A549 (cell line): ENCODE results near the gene FRMD4A. TPM values are rescaled to one million over a fixed set of nuclear protein-coding genes. Genes with fewer than 3 reads are reported as not detected.

Experiments
- ATAC-seq, 2 experiments: fragments of 200-7000 bp in 1 of 2; fragments of >200 bp in 1 of 2; cut with Nextera tagmentation in 1 of 2; cut with Tn5 transposase in 1 of 2; 3 replicates each; pipeline versions ENCODE4 v1.8.0 to v1.9.1; 2018 to 2020; ENCODE audit warnings: mild to moderate bottlenecking in 1 of 2, moderate library complexity in 1 of 2
- CTCF ChIA-PET: fragments of 300-600 bp; sonication (Branson Sonifier 250); formaldehyde crosslinking; extraction: SDS; loops from one replicate; lab custom pipeline; 2021; ENCODE audit warnings: antibody characterized with exemption, inconsistent platforms; lab: Yijun Ruan, JAX
- POLR2A ChIA-PET: fragments of 350-600 bp; formaldehyde crosslinking; extraction: SDS; loops from one replicate; lab custom pipeline; 2021; ENCODE audit warnings: antibody characterized with exemption, inconsistent platforms; lab: Yijun Ruan, JAX
- DNase-seq, 2 experiments: peaks; one replicate each; pipeline versions ENCODE4 v3.0.0 to v3.0.0-alpha.2; 2011 to 2016; ENCODE audit warnings: low read depth in 1 of 2, low spot score in 1 of 2
- FAIRE-seq: peaks from 2 replicates; lab custom pipeline; 2011; peaks lifted over from hg19 to GRCh38; lab: Jason Lieb, UNC
- H3K27ac ChIP-seq, 2 experiments: fragments of >200 bp; sonication (Bioruptor Twin); formaldehyde crosslinking; 3 replicates each; pipeline ENCODE4 v1.5.1; 2016 to 2017
- H3K4me1 ChIP-seq: fragments of >200 bp; sonication (Bioruptor Twin); formaldehyde crosslinking; 3 replicates; pipeline ENCODE4 v1.6.1; 2016
- H3K4me2 ChIP-seq: fragments of >200 bp; sonication (Bioruptor Twin); formaldehyde crosslinking; 3 replicates; pipeline ENCODE4 v1.6.1; 2016
- H3K4me3 ChIP-seq: fragments of >200 bp; sonication (Bioruptor Twin); formaldehyde crosslinking; 3 replicates; pipeline ENCODE4 v1.5.1; 2016
- H3K9me3 ChIP-seq: fragments of >200 bp; sonication (Bioruptor Twin); formaldehyde crosslinking; 3 replicates; pipeline ENCODE4 v1.6.1; 2016
- BCL3 ChIP-seq: fragments of >200 bp; sonication (Bioruptor Twin); formaldehyde crosslinking; IDR thresholded peaks from 3 replicates; pipeline ENCODE4 v1.6.1; 2016
- CHD2 ChIP-seq: fragments of 150-350 bp; IDR thresholded peaks from 2 replicates; pipeline ENCODE4 v1.6.1; 2014; ENCODE audit warnings: low read length; ENCODE audit not compliant: partially characterized antibody
- E2F6 ChIP-seq: IDR thresholded peaks from 2 replicates; pipeline ENCODE4 v1.6.1; 2012; ENCODE audit warnings: low read depth, borderline replicate concordance
- EHMT2 ChIP-seq: fragments of 200-600 bp; sonication (generic); IDR thresholded peaks from 2 replicates; pipeline ENCODE4 v1.6.1; 2016; ENCODE audit warnings: antibody characterized with exemption, low read depth, mild to moderate bottlenecking, moderate library complexity
- ELK1 ChIP-seq: fragments of 150-350 bp; IDR thresholded peaks from 2 replicates; pipeline ENCODE4 v1.6.1; 2014; ENCODE audit warnings: low read depth, mild to moderate bottlenecking, low read length
- FOSB ChIP-seq: fragments of 250-450 bp; sonication (Bioruptor Pico); IDR thresholded peaks from 2 replicates; pipeline ENCODE4 v1.5.0; 2020; ENCODE audit warnings: mild to moderate bottlenecking, moderate library complexity
- FOSL2 ChIP-seq, 2 experiments: fragments of 450-650 bp in 1 of 2; fragments of >200 bp in 1 of 2; sonication (Bioruptor Twin) in 1 of 2; formaldehyde crosslinking; IDR thresholded peaks; 2 replicates each; pipeline versions ENCODE4 v1.5.0 to v1.6.1; 2016 to 2020; ENCODE audit warnings: mild to moderate bottlenecking in 1 of 2, moderate library complexity in 1 of 2
- HDAC2 ChIP-seq: fragments of 200-600 bp; sonication (generic); IDR thresholded peaks from 2 replicates; pipeline ENCODE4 v1.6.1; 2016
- HMGXB4 ChIP-seq: fragments of 250-450 bp; sonication (Bioruptor Pico); IDR thresholded peaks from 2 replicates; pipeline ENCODE4 v1.5.0; 2021; ENCODE audit warnings: mild to moderate bottlenecking, moderate library complexity, borderline replicate concordance
- HOXB13 ChIP-seq: fragments of 250-450 bp; sonication (Bioruptor Pico); IDR thresholded peaks from 2 replicates; pipeline ENCODE4 v1.5.0; 2020; ENCODE audit warnings: low read depth, mild to moderate bottlenecking, moderate library complexity
- JUN ChIP-seq, 2 experiments: fragments of >200 bp; sonication (Bioruptor Twin); formaldehyde crosslinking; IDR thresholded peaks; 2 replicates in 1 of 2; 3 replicates in 1 of 2; pipeline ENCODE4 v1.6.1; 2016 to 2017
- KDM1A ChIP-seq: fragments of 200-600 bp; sonication (generic); IDR thresholded peaks from 2 replicates; pipeline ENCODE4 v1.6.1; 2016; ENCODE audit warnings: low read depth, mild to moderate bottlenecking
- MAFK ChIP-seq: fragments of 450-650 bp; IDR thresholded peaks from 2 replicates; pipeline ENCODE4 v1.6.1; 2014; ENCODE audit not compliant: partially characterized antibody
- NFE2L2 ChIP-seq: fragments of 150-350 bp; conservative IDR thresholded peaks from 2 replicates; pipeline ENCODE4 v1.6.1; 2014; ENCODE audit warnings: low read length
- NR3C1 ChIP-seq: fragments of >200 bp; sonication (Bioruptor Twin); formaldehyde crosslinking; IDR thresholded peaks from 3 replicates; pipeline ENCODE4 v1.6.1; 2017
- POLR2A ChIP-seq: IDR thresholded peaks from 2 replicates; pipeline ENCODE4 v1.6.1; 2012; ENCODE audit warnings: mild to moderate bottlenecking, low read length
- RAD21 ChIP-seq, 2 experiments: fragments of >200 bp in 1 of 2; sonication (Bioruptor Twin) in 1 of 2; formaldehyde crosslinking in 1 of 2; IDR thresholded peaks in 1 of 2; conservative IDR thresholded peaks in 1 of 2; 2 replicates in 1 of 2; 3 replicates in 1 of 2; pipeline ENCODE4 v1.6.1; 2012 to 2018; ENCODE audit warnings: inconsistent platforms in 1 of 2
- RNF2 ChIP-seq: fragments of 200-600 bp; sonication (generic); IDR thresholded peaks from 2 replicates; pipeline ENCODE4 v1.6.1; 2016; ENCODE audit warnings: low read depth, mild to moderate bottlenecking, antibody characterized with exemption, moderate library complexity, borderline replicate concordance
- TP53 ChIP-seq: fragments of 250-450 bp; sonication (Bioruptor Pico); IDR thresholded peaks from 2 replicates; pipeline ENCODE4 v1.5.0; 2021; ENCODE audit warnings: mild to moderate bottlenecking, moderate library complexity
- USF2 ChIP-seq: fragments of 450-650 bp; IDR thresholded peaks from 2 replicates; pipeline ENCODE4 v1.6.1; 2014; ENCODE audit warnings: antibody characterized with exemption
- ZC3H11A ChIP-seq: fragments of 450-650 bp; IDR thresholded peaks from 2 replicates; pipeline ENCODE4 v1.6.1; 2014; ENCODE audit warnings: antibody characterized with exemption, mild to moderate bottlenecking
- ZFP36 ChIP-seq: fragments of 450-650 bp; IDR thresholded peaks from 2 replicates; pipeline ENCODE4 v1.6.1; 2014; ENCODE audit warnings: borderline replicate concordance; ENCODE audit not compliant: partially characterized antibody
- WGBS: methylation state at CpG from one replicate; pipeline ENCODE4 v1.1.6; 2017; ENCODE audit errors: missing lambda C conversion rate; 5-methylcytosine and 5-hydroxymethylcytosine counted together
- polyA plus RNA-seq, 4 experiments: library from polyadenylated mRNA; depleted of rRNA in 3 of 4; stranded (reverse); fragments of >200 nt; fragmentation: RNase III in 1 of 4; extraction: RNeasy Plus Mini Kit Qiagen cat#74134 plus additional on column Dnase treatment in 1 of 4; gene quantifications; 2 replicates in 3 of 4; 3 replicates in 1 of 4; pipeline ENCODE4 v1.2.3, GENCODE V29; 2011 to 2017

FRMD4A gene
- polyA plus RNA-seq, 2 of the 4 experiments (the other 2 are of a cell fraction): 2.5 to 4.7 TPM

GRCh38 chr10:13711291-13711690 is 619.4 kb downstream of the FRMD4A start:
- WGBS: 89% methylated on average over 9 of the region's 9 CpGs
- DNase-seq (no peak), FAIRE-seq (no peak), ATAC-seq (no peak)
- ChIA-PET POLR2A (no interaction called here), CTCF (interaction anchor here (0.7 to 1.2 kb wide), 2 partner anchors 12 to 52 kb away, joined by 3 read pairs; no protein-coding TSS in a partner anchor)
- no peak overlapping the region for H3K4me3 ChIP-seq
- H3K9me3 ChIP-seq: no peaks in the 10 kb centered on the region
- H3K4me2 ChIP-seq: no peak overlapping the region
- H3K27ac ChIP-seq: peak overlapping the region in 1 of 2 experiments; percentile 34; a peak in 1 of 6 replicates
- no peak for TF ChIP-seq FOSL2 (IDR thresholded peaks at IDR 0.05)
- no peak for TF ChIP-seq FOSL2 (CRISPR knock-in tag; IDR thresholded peaks at IDR 0.05)
- no peak for TF ChIP-seq ELK1
- peaks cover 25% of the 10 kb centered on the region for H3K4me1 ChIP-seq

- no peak for FAIRE-seq
- DNase-seq: no peak
- Histone ChIP-seq H3K9me3 (no peaks in the 10 kb centered on the region), H3K4me1 (peaks cover 25% of the 10 kb centered on the region), H3K4me3 (no peak overlapping the region), H3K4me2 (no peak overlapping the region), H3K27ac (no peak overlapping the region)
- ChIA-PET CTCF (interaction anchor here (1.2 kb wide), 1 partner anchor 14 kb away, joined by 3 read pairs; no protein-coding TSS in a partner anchor), POLR2A (no interaction called here)
- WGBS: 90% methylated on average over 12 of the region's 12 CpGs
- ATAC-seq: no peak
- TF ChIP-seq ZFP36 (no peak), E2F6 (no peak), NR3C1 (no peak), TP53 (CRISPR knock-in tag) (no peak), HMGXB4 (no peak), HOXB13 (CRISPR knock-in tag) (no peak), RNF2 (no peak), FOSB (CRISPR knock-in tag) (no peak), ZC3H11A (no peak), BCL3 (no peak), KDM1A (no peak), RAD21 (conservative IDR thresholded peaks at IDR 0.05 in 1 of 2, IDR thresholded peaks at IDR 0.05 in 1 of 2) (no peak), JUN (IDR thresholded peaks at IDR 0.05) (no peak), EHMT2 (no peak), MAFK (no peak), USF2 (no peak), NFE2L2 (no peak), HDAC2 (no peak), POLR2A (no peak), CHD2 (no peak)
Observed at GRCh38 chr10:13709931-13710650, 620.6 kb downstream of the FRMD4A start.
